ENCODE data around the gene PCDHGA1.

The PCDHGA1 gene

GRCh38 chr5:141529873-141530272, 199.6 kb downstream of the PCDHGA1 start:
- DNase-seq (ENCODE audit: low spot score), result no peak

DNA sequence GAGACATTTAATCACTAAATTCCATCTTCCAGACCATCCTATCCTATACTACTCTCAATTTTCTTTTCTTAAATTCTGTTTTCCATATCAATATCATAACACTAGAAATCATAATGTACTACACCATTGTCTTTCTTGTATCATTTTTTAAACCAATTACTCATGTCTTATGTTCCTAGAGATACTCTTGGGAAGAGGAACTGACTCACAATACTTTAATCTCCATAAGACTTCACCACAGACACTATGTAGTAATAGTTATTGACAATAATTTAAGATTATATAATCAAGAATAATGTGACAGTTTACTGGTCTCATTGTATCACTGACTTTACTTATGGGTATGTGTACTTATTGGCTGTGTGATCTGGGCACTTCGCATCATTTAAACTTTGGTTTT, 202.4 kb downstream of the PCDHGA1 start:
- no peak for DNase-seq (ENCODE audit: low spot score)

DNA sequence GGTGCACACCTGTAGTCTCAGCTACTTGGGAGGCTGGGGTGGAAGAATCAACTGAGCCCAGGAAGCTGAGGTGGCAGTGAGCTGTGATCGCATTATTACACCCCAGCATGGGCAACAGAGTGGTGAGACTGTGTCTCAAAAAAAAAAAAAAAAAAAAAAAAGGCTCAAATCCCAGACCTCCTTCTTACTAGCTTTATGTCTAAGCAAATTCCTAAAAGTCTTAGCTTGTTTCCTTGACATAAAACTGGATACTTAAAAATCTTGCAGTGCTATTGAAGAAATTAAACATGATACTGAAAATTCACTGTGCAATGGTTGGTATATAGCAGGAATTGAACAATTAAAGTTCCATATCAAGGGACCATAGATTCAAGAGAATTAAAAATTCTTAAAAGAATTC, 203.6 kb downstream of the PCDHGA1 start:
- DNase-seq (ENCODE audit: low spot score), result no peak

DNA sequence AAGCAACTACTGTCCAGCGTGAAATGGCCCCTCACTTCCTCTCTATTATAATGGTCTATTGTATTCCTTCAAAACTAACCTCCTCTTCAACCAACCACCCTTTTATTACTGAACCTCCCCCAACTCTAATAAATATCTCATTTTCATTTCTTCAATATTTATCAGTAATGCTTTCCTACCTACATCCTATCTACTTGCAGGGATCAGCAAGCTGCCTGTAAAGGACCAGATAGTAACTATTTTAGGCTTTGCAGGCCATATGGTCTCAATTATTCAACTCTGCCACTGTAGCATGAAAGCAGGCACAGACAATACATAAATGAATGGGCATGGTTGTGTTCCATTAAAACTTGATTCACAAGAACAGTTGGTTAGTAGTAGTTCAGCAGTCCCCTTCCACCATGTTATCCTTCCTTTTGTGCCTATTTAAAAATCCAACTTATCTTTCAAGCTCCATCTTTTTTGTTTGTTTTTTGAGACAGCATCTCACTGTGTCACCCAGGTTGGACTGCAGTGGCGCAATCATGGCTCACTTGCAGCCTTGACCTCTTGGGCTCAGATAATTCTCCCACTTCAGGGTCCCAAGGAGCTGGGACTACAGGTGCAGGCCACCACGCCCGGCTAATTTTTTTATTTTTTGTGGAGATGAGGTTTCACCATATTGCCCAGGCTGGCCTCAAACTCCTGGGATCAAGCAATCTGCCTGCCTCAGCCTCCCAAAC, 204.3 kb downstream of the PCDHGA1 start:
- no peak for DNase-seq (ENCODE audit: low spot score)

DNA sequence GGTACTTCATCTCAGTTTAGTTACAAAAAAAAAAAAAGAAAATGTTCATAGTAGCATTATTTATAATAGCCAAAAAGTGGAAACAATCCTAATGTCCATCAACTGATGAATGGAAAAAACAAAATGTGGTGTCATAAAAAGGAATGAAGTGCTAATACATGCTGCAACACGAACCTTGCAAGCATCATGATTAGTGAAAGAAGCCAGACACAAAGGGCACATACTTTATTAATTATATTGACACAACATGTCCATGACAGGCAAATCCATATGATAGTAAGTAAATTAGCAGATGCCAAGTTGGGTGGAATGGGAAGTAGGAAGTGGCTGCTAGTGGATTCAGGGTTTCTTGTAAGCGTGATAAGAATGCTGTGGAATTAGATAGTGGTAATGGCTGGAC, 212.7 kb downstream of the PCDHGA1 start:
- no peak for DNase-seq (ENCODE audit: low spot score)

- DNase-seq (ENCODE audit: low spot score), result peak; percentile 47
These were observed 217.2 kb downstream of the PCDHGA1 start for GRCh38 chr5:141547488-141547887.

- no peak for DNase-seq (ENCODE audit: low spot score)
These were observed 217.6 kb downstream of the PCDHGA1 start for GRCh38 chr5:141547921-141548320.

DNA sequence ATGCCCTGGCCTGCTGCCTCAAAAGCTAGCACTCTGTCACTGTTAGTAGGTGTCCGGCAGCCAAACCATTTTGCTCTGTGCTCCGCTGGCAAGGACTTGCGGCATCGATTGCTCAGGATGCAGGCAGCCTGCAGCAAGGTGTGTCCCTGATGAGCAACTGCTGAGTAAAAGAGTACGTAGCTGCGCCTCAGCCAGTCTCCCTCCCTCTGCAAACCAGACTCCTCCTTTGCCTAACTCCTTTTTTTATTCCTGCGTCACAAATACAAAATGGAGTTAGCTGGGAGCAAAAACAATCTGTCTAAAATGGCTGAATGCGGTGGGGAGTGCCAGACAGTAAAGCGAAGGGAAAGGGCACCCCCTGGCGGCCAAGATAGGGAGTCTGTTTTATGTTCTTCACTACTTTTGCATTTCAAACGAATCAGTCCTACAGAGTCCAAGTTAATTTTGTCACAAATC, 227.4 kb downstream of the PCDHGA1 start:
- DNase-seq (ENCODE audit: low spot score), result peak; percentile 97

DNA sequence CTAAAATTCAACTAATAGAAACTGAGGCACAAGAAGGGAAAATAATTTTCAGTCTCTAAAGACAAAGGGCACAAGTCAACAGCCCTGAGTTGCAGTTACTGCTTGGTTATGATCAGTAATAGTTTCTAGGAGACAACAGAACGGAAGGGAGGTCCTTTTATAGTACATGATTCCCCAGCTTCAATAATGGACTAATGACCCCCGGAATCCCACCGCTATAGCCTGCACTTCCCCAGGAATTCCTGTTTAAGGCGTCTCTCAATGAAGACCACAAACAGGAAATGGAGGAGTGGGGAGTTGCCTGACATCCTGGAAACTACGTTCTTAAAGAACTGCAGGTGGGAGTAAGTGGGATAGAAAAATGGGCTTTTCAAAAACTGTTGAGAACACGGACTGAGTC, 227.8 kb downstream of the PCDHGA1 start:
- DNase-seq (ENCODE audit: low spot score), result no peak

DNA sequence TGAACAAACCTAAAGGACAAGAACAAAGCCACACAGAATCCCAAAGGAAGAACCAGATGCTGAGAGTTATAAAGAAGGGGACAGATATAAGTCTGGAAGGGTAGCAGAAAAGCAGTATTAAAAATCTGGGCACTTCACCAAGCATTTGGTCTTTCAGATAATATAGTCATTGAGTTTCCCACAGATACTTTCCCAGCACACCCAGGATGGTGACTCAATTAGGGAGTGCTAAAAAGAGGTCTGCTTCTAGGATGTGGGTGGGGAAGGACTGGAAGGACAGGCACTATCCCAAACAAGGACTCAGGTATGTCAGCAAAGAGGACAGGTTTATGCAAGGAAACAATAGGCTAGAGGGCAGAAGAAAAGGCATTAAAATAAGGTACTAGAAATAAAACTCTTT, 229.1 kb downstream of the PCDHGA1 start:
- DNase-seq (ENCODE audit: low spot score), result no peak

GRCh38 chr5:141560151-141560550, 229.8 kb downstream of the PCDHGA1 start:
- no peak for DNase-seq (ENCODE audit: low spot score)

DNA sequence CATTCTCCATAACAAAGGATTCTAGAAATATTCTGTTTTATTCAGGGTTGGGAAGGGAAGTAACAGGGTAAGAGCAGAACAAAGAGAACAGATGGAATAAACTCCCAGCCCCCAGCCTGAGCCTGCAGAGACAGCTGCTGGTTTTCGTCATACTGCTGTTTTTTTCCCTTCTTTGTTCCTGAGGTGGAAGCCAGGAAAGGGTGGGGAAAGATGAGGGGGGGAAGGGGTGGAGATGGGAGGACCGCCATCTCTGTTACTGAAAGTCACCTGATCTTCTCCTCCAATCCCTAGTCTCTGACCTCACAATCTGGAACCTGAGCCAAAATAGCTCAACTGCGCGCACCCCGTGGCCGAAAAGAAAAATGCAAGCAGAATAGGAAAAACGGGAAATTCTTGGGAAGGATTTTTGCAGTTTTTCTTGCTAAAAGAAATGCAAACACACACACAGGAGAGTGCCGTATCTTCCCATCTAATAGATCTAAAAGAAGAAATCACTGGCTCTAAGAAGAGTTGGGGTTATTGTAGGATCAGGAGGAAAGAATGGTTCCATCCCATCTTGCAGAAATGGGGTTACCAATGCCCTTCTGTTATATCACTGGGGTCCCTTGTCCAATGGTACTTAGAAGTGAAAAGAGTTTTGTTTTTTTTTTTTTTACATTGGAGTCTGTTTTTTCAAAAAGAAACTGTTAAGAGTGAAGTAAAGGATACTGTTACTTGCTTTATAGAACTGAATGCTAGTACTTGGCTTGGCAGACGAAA, 230.6 kb downstream of the PCDHGA1 start:
- peak; percentile 42 for DNase-seq (ENCODE audit: low spot score)
